Transverse colon (tissue), 3 donors: Measurements from ENCODE around the gene ACO1.

ENCODE experiments used
- POLR2A ChIP-seq: fragments of 450-650 bp; IDR thresholded peaks from one replicate; pipeline ENCODE4 v1.6.1; 2016; ENCODE audit warnings: antibody characterized with exemption, mild to moderate bottlenecking, moderate library complexity
- TF ChIP-seq, protein P1 (sequence below), 5 experiments: fragments of 200-600 bp in 3 of 5; fragments of 450-650 bp in 2 of 5; sonication (generic) in 3 of 5; IDR thresholded peaks; 1 replicate in 2 of 5; 2 replicates in 3 of 5; pipeline ENCODE4 v1.5.1; 2016 to 2017; ENCODE audit warnings: antibody characterized with exemption in 5 of 5, inconsistent platforms in 3 of 5, mild to moderate bottlenecking in 2 of 5, moderate library complexity in 1 of 5

DNA sequence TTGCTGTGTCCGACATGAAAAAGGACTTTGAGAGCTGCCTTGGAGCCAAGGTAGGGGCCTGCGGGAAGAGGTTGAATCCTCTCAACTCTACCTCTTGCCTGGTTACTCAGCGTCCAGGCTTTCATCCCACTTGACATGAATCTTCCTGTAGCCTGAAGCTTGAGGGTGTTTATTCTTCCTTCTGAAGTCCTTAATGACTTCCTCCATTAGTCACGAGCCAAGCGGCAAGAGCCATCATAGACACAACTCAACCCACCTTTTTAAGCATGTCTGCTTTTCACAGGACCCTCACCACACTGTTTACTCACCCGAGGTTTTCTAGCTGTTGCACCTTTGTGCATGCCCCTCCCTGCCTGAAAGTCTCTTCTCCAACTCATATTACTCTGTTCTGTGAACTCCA is 40.2 kb downstream of the ACO1 start:
- TF ChIP-seq, protein P1, sequence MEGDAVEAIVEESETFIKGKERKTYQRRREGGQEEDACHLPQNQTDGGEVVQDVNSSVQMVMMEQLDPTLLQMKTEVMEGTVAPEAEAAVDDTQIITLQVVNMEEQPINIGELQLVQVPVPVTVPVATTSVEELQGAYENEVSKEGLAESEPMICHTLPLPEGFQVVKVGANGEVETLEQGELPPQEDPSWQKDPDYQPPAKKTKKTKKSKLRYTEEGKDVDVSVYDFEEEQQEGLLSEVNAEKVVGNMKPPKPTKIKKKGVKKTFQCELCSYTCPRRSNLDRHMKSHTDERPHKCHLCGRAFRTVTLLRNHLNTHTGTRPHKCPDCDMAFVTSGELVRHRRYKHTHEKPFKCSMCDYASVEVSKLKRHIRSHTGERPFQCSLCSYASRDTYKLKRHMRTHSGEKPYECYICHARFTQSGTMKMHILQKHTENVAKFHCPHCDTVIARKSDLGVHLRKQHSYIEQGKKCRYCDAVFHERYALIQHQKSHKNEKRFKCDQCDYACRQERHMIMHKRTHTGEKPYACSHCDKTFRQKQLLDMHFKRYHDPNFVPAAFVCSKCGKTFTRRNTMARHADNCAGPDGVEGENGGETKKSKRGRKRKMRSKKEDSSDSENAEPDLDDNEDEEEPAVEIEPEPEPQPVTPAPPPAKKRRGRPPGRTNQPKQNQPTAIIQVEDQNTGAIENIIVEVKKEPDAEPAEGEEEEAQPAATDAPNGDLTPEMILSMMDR (IDR thresholded peaks at IDR 0.05), result no peak
- no peak for TF ChIP-seq POLR2A
